IMR-90 (cell line): ENCODE measurements around the gene THEMIS2.

ENCODE experiments used
- CTCF ChIP-seq: conservative IDR thresholded peaks from 2 replicates; pipeline ENCODE4 v1.5.1; 2012; ENCODE audit warnings: mild to moderate bottlenecking, low read depth, low read length, improper control_type of control experiment
- ELK1 ChIP-seq: fragments of 150-350 bp; IDR thresholded peaks from 2 replicates; pipeline ENCODE4 v1.6.1; 2016; ENCODE audit warnings: low read depth, mild to moderate bottlenecking, low read length, moderate library complexity, borderline replicate concordance
- FOS ChIP-seq: fragments of 150-350 bp; IDR thresholded peaks from 2 replicates; pipeline ENCODE4 v1.6.1; 2016; ENCODE audit warnings: low read depth, low read length
- MAFK ChIP-seq: IDR thresholded peaks from 2 replicates; pipeline ENCODE4 v1.6.1; 2012; ENCODE audit warnings: low read depth, low read length, improper control_type of control experiment
- MAZ ChIP-seq: IDR thresholded peaks from 2 replicates; pipeline ENCODE4 v1.6.1; 2012; ENCODE audit warnings: low read depth, mild to moderate bottlenecking, low read length, improper control_type of control experiment, moderate library complexity, borderline replicate concordance
- MXI1 ChIP-seq: IDR thresholded peaks from 2 replicates; pipeline ENCODE4 v1.6.1; 2012; ENCODE audit warnings: low read depth, mild to moderate bottlenecking, low read length, moderate library complexity, borderline replicate concordance
- POLR2A ChIP-seq: IDR thresholded peaks from 2 replicates; pipeline ENCODE4 v1.6.1; 2012; ENCODE audit warnings: mild to moderate bottlenecking, low read depth, low read length
- RFX5 ChIP-seq: IDR thresholded peaks from 2 replicates; pipeline ENCODE4 v1.8.0; 2012; ENCODE audit warnings: low read depth, mild to moderate bottlenecking, low read length, moderate library complexity
- SMC3 ChIP-seq: fragments of 150-350 bp; IDR thresholded peaks from 2 replicates; pipeline ENCODE4 v1.6.1; 2016; ENCODE audit warnings: low read depth, mild to moderate bottlenecking, antibody characterized with exemption, low read length, moderate library complexity
- USF2 ChIP-seq: fragments of 150-350 bp; IDR thresholded peaks from 2 replicates; pipeline ENCODE4 v1.6.1; 2017; ENCODE audit warnings: mild to moderate bottlenecking, antibody characterized with exemption, low read length, low read depth

- TF ChIP-seq CTCF: no peak
- no peak for TF ChIP-seq SMC3
- no peak for TF ChIP-seq RFX5
- no peak for TF ChIP-seq ELK1
- no peak for TF ChIP-seq FOS
- TF ChIP-seq USF2: no peak
- no peak for TF ChIP-seq POLR2A
- no peak for TF ChIP-seq MAZ
- no peak for TF ChIP-seq MXI1
- TF ChIP-seq MAFK: no peak
Measured at GRCh38 chr1:27868556-27868931, 3.8 kb upstream of the THEMIS2 start.
